HG03575 (cell line): ENCODE data around the gene EHD3.
"Not testable (repeated sequence)": the region's sequence is repeated elsewhere in the genome, so short reads cannot be mapped to it uniquely, and the experiment has no call there.

Source experiments
- ATAC-seq: cut with Tn5 transposase; IDR thresholded peaks from one replicate; pipeline ENCODE4 v1.9.1; 2021; ENCODE audit not compliant: unreplicated experiment, insufficient number of reproducible peaks, low FRiP score; ENCODE audit errors: extremely low read depth

The EHD3 gene

DNA sequence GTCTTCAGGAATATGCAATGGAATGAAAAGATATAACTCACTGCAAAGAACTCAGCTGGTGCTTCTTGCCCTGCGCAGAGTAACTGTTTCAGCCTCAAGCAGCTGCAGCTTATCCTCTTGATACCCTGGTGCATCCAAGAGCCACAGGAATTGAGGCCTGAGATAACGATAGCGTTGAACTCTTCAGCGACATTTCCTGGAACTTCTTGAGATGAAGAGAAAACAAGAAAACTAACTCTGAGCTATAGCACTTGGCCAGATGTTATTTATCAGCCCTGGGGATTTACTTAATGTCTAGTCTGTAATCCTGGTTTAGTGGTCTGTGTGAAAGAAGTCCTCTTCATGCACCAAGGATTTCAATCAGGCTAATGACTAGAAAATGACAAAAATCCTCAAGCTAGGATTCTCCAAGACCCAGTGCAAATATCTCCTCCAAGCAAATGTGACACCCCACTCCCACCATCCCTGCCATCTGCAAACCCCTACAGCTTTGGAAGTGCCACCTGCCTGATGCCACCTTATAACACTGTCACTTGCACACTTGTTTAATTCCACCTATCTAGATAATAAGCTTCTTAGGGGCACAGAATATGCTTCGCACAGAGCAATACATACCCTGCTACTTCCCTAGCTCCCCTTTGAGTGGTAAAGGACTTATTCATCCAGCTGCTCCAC is 40.6 kb downstream of the EHD3 start:
- no peak for ATAC-seq

DNA sequence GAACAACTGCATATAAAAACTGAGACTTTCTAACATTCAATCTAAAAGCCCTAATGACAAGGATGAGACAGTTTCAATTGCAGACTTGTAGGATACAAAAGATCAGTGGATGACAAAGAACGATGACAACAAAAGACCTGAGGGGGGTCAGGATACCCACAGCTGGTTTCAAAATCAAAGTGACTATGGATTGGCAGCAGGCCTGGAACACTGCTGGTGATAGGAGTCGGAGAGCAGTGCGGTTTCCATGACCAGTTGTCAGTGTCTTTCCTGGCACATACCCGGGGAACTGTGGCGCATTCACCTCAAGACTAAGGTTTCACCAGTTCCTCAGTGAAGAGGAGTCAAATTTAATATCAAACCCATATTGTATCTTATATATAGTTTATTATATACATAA is 42.0 kb downstream of the EHD3 start:
- ATAC-seq: no peak

- ATAC-seq: no peak
These were observed 43.7 kb downstream of the EHD3 start for GRCh38 chr2:31277621-31278020.

DNA sequence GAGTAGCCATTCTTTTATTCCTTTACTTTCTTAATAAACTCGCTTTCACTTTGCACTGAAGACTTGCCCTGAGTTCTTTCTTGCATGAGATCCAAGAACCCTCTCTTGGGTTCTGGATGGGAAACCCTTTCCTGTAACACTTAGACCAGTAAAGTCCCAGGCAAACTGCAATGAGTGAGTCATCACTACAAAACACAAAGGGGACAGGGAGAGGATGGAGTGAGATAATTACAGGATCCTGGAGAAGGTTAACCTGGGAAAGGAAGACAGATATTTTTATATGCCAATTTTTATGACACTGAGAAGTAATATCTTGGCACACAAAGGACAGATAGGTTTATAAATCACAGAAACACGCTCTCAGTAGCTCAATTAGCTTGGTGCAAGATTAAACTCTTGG is 48.7 kb downstream of the EHD3 start:
- ATAC-seq: no peak

GRCh38 chr2:31283193-31283919 is 49.4 kb downstream of the EHD3 start:
- ATAC-seq: not testable (repeated sequence)

GRCh38 chr2:31284107-31284506 is 50.2 kb downstream of the EHD3 start:
- no peak for ATAC-seq

DNA sequence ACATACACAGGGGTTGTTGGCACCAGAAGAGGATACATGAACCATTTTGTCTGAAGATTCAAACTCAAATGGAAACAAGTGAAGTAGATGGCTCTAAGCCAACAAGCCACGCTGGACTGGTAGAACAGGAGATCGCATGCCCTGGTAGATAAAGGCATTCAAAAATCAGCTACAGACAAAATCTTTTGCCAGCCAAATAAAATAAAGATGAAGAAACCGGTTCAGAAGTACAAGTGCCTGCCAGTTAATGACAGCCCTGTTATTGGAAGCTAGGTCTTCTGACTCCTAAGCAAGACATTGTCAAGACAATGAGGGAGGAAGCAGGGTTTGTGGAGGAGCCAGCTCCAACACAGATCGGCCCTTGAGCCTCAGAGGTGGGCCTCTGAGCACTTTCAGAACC is 52.3 kb downstream of the EHD3 start:
- no peak for ATAC-seq

GRCh38 chr2:31286961-31287550 is 53.1 kb downstream of the EHD3 start:
- no peak for ATAC-seq

- ATAC-seq: no peak
These were observed 53.7 kb downstream of the EHD3 start for GRCh38 chr2:31287654-31288053.

DNA sequence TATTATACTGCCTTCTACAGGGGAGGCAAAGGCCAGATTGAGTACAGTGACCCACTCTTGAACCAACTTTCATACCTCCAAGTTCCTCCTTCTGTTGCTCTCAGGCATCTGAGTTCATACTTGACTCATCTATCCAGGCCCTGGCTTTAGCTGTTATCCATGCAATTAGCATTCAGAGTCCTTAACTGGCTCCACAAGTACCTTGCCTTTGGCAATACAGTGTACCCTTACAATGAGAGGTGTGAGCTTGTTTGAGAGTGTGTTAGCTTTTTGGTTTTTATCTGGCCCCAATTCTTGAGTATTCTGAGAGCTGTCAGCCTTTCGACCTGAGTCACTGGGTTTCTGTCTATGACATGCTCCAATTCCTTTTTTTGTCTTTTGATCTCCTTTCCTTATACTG is 60.2 kb downstream of the EHD3 start:
- ATAC-seq: no peak

DNA sequence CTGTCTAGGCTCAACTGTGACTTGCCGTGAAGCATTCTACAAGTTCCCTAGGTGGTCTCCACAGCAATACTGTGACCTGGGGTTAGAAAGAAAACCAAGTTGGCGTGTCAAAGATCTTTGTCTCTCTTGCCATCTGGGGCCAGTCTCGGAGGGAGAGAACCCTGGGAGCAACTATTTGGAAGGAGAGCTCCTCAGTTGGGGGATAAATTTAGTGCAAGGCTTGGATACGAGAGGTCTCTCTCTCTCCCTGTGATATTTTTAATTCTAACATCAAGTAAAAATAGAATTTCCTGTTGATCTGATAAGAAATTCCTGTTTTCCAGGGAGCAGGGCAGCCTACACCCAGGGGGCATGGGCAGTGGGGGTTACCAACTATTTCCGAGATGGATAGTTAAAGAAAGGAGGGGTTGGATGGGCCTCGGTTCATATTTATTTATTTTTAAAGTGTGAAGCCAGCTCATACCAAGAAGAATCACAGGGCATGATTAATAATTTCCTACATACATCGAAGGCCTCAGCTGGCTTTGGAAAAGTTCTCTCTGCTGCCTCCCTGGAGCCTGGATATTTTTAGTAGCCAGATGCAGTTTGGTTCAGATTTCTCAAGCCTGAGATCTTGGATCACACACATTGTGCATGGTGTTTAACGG is 62.8 kb downstream of the EHD3 start:
- ATAC-seq: no peak

DNA sequence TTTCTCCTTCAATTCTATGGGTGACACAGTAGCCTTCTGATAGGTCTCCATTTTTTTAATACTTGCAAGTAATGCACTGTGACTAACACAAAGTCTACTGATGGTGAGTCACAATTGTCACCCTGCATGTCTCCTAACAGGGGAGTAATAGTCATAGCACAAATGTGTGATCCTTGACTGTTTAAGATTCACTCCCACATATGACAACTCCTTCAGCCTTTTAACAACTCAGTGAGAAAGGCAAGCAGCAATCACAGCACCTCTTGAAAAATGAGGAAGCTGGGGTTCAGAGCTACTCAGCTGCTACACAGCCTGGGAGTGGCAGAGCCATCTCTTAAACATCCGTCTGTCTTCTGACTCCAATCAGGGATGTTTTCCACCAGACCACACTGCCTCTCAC is 63.8 kb downstream of the EHD3 start:
- ATAC-seq: no peak

- no peak for ATAC-seq
These were observed 65.6 kb downstream of the EHD3 start for GRCh38 chr2:31299547-31299946.

DNA sequence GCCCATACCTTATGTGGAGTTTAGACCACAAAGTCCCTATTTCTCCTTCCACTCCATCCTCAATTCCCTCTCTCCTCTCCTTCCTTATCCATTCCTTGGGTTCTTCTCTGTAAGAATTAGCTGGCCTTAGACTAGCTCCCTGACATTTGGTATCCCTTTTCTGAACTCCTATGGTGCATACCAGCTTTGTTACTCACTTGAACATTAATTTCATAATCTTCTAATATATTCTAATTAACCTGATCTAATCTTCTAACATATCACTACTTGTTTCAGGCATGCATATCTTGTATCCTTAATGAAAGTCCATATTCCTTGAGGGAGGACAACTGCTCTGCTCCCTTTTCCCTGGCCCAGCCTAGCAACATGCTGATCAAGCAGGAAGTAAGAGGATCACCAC is 66.4 kb downstream of the EHD3 start:
- ATAC-seq: no peak

GRCh38 chr2:31302940-31303563 is 69.1 kb downstream of the EHD3 start:
- no peak for ATAC-seq

DNA sequence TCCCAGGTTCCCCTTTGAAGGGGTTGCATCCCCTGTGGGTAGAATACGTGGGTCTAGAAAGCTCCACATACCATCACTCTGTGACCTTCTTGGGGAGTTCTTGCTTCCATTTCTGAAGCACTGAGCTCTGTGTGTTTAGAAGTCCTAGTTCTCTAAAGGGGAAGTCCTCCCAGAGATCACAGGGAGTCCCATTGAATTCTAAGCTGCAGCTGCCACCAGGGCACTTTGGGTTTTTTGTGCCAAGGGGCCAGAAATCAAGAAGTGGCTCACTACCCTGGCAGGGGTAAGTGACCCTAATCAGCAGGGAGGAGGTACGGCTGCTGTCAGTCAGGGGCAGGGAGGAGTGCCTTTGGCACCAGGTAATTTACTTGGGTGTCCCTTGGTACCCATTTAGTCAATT is 70.9 kb downstream of the EHD3 start:
- no peak for ATAC-seq

DNA sequence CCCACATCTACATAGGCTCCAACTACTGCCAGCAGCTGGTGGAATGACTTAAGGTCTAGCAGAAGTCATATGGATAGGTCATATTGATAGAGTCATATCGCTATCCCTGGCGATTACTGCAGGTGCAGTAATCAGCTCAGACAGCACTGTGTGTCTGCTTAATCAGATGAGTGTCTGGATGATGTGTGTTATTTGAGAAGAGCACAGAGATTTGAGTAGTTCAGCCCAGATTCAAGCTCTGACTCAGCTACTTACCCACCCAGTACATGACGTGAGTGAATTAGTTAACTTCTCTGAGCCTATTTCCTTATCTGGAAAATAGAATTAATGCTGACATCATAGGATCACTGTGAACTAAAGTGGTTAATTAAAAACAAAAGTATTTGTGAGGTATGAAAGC is 78.9 kb downstream of the EHD3 start:
- no peak for ATAC-seq

GRCh38 chr2:31314761-31315160 is 80.8 kb downstream of the EHD3 start:
- no peak for ATAC-seq

DNA sequence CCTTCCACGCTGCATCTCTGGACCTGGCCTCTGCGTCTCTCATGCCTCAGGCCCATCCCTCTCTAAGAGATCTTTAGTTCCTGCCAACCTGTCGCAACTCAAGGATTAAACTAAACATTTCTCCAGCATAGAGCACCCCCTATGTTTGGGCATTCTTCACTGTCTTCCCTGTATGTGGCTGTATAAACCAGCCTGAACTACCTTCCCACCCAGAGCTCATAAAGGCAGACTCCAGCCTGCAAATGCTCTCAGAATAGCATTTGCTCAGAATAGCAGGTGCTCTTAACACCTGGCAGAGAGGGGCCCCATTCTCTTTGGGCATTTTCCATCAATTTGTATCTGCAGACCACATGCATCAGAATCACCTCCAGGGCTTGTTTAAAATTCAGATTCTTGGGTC is 83.4 kb downstream of the EHD3 start:
- no peak for ATAC-seq
